ENCODE measurements around the gene MAN2A1.
A peak's percentile ranks its signal among the peaks of the same experiment; 100 is the strongest.

The MAN2A1 gene

DNA sequence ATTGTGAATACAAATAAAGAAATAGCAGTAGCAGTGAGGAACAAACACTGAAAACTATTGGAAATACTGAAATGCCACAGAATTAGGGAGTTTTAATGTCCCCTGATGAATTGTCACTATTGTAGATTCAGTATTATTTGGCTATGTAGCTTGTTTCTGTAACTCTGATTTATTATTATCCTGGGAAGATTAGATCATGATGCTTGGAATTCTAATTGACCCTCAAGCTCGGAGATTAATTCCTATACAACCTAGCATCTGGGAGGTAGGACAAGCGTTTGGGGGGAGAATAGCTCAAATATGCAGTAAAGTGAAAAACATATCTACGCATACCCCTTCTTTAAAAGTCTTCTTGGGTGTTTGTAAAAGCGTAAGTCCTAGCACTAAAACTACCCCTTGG is 15.1 kb upstream of the MAN2A1 start:
- no peak for DNase-seq (ENCODE audit: low read depth)
- no peak overlapping the region for H3K4me3 ChIP-seq (ENCODE audit: low read depth, low read length)
- TF ChIP-seq, protein P1, sequence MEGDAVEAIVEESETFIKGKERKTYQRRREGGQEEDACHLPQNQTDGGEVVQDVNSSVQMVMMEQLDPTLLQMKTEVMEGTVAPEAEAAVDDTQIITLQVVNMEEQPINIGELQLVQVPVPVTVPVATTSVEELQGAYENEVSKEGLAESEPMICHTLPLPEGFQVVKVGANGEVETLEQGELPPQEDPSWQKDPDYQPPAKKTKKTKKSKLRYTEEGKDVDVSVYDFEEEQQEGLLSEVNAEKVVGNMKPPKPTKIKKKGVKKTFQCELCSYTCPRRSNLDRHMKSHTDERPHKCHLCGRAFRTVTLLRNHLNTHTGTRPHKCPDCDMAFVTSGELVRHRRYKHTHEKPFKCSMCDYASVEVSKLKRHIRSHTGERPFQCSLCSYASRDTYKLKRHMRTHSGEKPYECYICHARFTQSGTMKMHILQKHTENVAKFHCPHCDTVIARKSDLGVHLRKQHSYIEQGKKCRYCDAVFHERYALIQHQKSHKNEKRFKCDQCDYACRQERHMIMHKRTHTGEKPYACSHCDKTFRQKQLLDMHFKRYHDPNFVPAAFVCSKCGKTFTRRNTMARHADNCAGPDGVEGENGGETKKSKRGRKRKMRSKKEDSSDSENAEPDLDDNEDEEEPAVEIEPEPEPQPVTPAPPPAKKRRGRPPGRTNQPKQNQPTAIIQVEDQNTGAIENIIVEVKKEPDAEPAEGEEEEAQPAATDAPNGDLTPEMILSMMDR (IDR thresholded peaks at IDR 0.05; ENCODE audit: low read depth, low read length, missing control alignments): no peak

DNA sequence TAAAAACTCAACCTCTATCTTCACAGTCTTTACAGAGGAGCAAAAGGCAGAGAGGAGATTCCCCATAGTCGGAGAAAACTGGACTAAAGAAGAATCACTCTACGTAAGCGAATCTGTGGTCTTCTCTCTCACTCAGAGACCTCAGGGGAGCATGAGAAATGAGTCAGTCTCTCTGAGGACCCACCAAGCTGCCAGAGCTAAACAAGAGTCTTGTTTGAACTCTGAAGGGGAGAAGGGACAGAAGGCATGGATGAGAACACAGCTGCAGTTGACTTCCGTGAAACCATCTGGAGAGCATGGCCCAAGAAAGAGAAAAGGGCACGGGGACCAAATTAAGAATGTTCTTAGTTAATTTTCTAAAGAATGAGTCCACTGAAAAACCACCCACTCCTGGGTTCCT is 12.8 kb upstream of the MAN2A1 start:
- TF ChIP-seq, protein P1 (IDR thresholded peaks at IDR 0.05; ENCODE audit: low read depth, low read length, missing control alignments): no peak
- H3K4me3 ChIP-seq (ENCODE audit: low read depth, low read length): no peak overlapping the region

GRCh38 chr5:109678447-109678846 is 11.3 kb upstream of the MAN2A1 start:
- DNase-seq (ENCODE audit: low read depth): no peak
- no peak overlapping the region for H3K4me3 ChIP-seq (ENCODE audit: low read depth, low read length)
- TF ChIP-seq, protein P1 (IDR thresholded peaks at IDR 0.05; ENCODE audit: low read depth, low read length, missing control alignments): no peak

More for the DNA sequence above, 12.8 kb upstream of the MAN2A1 start:
- DNase-seq (ENCODE audit: low read depth): no peak

- no peak overlapping the region for H3K4me3 ChIP-seq (ENCODE audit: low read depth, low read length)
- no peak for DNase-seq (ENCODE audit: low read depth)
- TF ChIP-seq, protein P1 (IDR thresholded peaks at IDR 0.05; ENCODE audit: low read depth, low read length, missing control alignments): no peak
These were observed 8.0 kb upstream of the MAN2A1 start for GRCh38 chr5:109681763-109682162.

GRCh38 chr5:109682383-109682782 is 7.3 kb upstream of the MAN2A1 start:
- no peak for DNase-seq (ENCODE audit: low read depth)
- no peak overlapping the region for H3K4me3 ChIP-seq (ENCODE audit: low read depth, low read length)
- TF ChIP-seq, protein P1 (IDR thresholded peaks at IDR 0.05; ENCODE audit: low read depth, low read length, missing control alignments): no peak

DNA sequence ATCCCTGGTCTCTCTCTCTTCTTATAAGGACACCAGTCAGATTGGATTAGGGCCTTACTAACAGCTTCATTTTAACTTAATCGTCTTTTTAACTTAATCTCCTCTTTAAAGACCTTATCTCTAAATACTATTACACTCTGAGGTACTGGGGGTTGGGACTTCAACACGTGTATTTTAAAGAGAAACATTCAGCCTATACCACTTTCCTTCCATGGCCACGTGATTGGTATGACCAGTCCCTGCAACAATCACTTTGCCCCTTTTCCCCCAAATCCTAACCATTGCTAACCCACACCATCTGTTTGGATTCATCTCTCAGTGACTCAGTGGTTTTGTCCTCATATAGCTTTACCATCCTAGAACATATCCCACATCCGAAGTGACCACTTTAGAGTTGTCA is 3.8 kb upstream of the MAN2A1 start:
- DNase-seq (ENCODE audit: low read depth): no peak
- no peak overlapping the region for H3K4me3 ChIP-seq (ENCODE audit: low read depth, low read length)
- TF ChIP-seq, protein P1 (IDR thresholded peaks at IDR 0.05; ENCODE audit: low read depth, low read length, missing control alignments): no peak

- peak overlapping the region; percentile 67 for H3K4me3 ChIP-seq (ENCODE audit: low read depth, low read length)
- DNase-seq (ENCODE audit: low read depth): peak; percentile 41
These were observed 1.1 kb upstream of the MAN2A1 start for GRCh38 chr5:109688630-109688969.

More at GRCh38 chr5:109688630-109688969, 1.1 kb upstream of the MAN2A1 start:
- TF ChIP-seq, protein P1 (IDR thresholded peaks at IDR 0.05; ENCODE audit: low read depth, low read length, missing control alignments): peak; percentile 67
